H1 (cell line): ENCODE measurements around the gene SF3B6. TPM values are rescaled to one million over a fixed set of nuclear protein-coding genes. Genes with fewer than 3 reads are reported as not detected.
"Not testable (repeated sequence)": the region's sequence is repeated elsewhere in the genome, so short reads cannot be mapped to it uniquely, and the experiment has no call there.

Experiments used
- CTCF ChIA-PET: fragments of 300-600 bp; sonication (Branson Sonifier 250); formaldehyde crosslinking; loops from one replicate; lab custom pipeline; 2021; ENCODE audit not compliant: partially characterized antibody; lab: Charles Lee
- POLR2A ChIA-PET: fragments of 300-600 bp; sonication (Branson Sonifier 250); formaldehyde crosslinking; loops from one replicate; lab custom pipeline; 2021; ENCODE audit warnings: inconsistent platforms; ENCODE audit not compliant: partially characterized antibody; lab: Charles Lee
- DNase-seq, 2 experiments: peaks; one replicate each; pipeline versions ENCODE4 v3.0.0 to v3.0.0-alpha.2; 2010 to 2022; ENCODE audit warnings: low spot score in 2 of 2, low read depth in 1 of 2, mixed read lengths in 1 of 2
- FAIRE-seq: peaks from 2 replicates; lab custom pipeline; 2011; peaks lifted over from hg19 to GRCh38; lab: Jason Lieb, UNC
- H2AFZ ChIP-seq: 2 replicates; pipeline ENCODE4 v1.8.1; 2012; ENCODE audit warnings: low read length, inconsistent platforms
- H2AK5ac ChIP-seq: 2 replicates; pipeline ENCODE4 v1.6.1; 2013; ENCODE audit warnings: low read depth, low read length
- H2BK120ac ChIP-seq: replicated peaks from 2 replicates; pipeline ENCODE3; 2013; ENCODE audit warnings: low read depth, low read length, inconsistent platforms
- H2BK12ac ChIP-seq: 2 replicates; pipeline ENCODE4 v1.6.1; 2013; ENCODE audit warnings: low read depth, low read length
- H2BK15ac ChIP-seq: 2 replicates; pipeline ENCODE4 v1.6.1; 2013; ENCODE audit warnings: low read length
- H2BK20ac ChIP-seq: 2 replicates; pipeline ENCODE4 v1.6.1; 2013; ENCODE audit warnings: low read length
- H2BK5ac ChIP-seq: 2 replicates; pipeline ENCODE4 v1.6.1; 2013; ENCODE audit warnings: low read depth, low read length
- H3K14ac ChIP-seq: 2 replicates; pipeline ENCODE4 v1.6.1; 2013; ENCODE audit warnings: inconsistent platforms; ENCODE audit not compliant: insufficient read length
- H3K18ac ChIP-seq: 2 replicates; pipeline ENCODE4 v1.6.1; 2013; ENCODE audit warnings: low read length; ENCODE audit errors: extremely low read depth
- H3K23ac ChIP-seq: 2 replicates; pipeline ENCODE4 v1.6.1; 2013; ENCODE audit warnings: inconsistent platforms; ENCODE audit not compliant: insufficient read length
- H3K23me2 ChIP-seq: 2 replicates; pipeline ENCODE4 v1.6.1; 2013; ENCODE audit warnings: low read depth, low read length
- H3K27ac ChIP-seq: 2 replicates; pipeline ENCODE4 v1.6.1; 2011; ENCODE audit warnings: low read depth, low read length, inconsistent platforms
- H3K27me3 ChIP-seq, 4 experiments: replicated peaks in 1 of 4; 1 replicate in 1 of 4; 2 replicates in 3 of 4; pipeline versions ENCODE4 v1.6.1 to v1.8.1; 2011 to 2013; ENCODE audit warnings: low read length in 3 of 4, mild to moderate bottlenecking in 3 of 4, inconsistent platforms in 2 of 4, mixed read lengths in 2 of 4, moderate library complexity in 1 of 4; ENCODE audit not compliant: control insufficient read depth in 3 of 4, insufficient read depth in 3 of 4; ENCODE audit errors: extremely low read depth in 1 of 4
- H3K36me3 ChIP-seq, 4 experiments: 2 replicates each; pipeline versions ENCODE4 v1.6.1 to v1.8.1; 2011 to 2013; ENCODE audit warnings: mild to moderate bottlenecking in 4 of 4, low read length in 3 of 4, moderate library complexity in 2 of 4, control low read depth in 1 of 4, inconsistent platforms in 1 of 4; ENCODE audit not compliant: insufficient read depth in 4 of 4, control insufficient read depth in 2 of 4
- H3K4ac ChIP-seq: replicated peaks from 2 replicates; pipeline ENCODE3; 2013; ENCODE audit warnings: low read length, low read depth, mixed read lengths, inconsistent platforms; ENCODE audit not compliant: insufficient read length
- H3K4me1 ChIP-seq, 4 experiments: replicated peaks in 1 of 4; 1 replicate in 1 of 4; 2 replicates in 3 of 4; pipeline versions ENCODE4 v1.6.1 to v1.8.1; 2011 to 2013; ENCODE audit warnings: low read length in 3 of 4, inconsistent platforms in 2 of 4, mixed read lengths in 1 of 4; ENCODE audit not compliant: insufficient read depth in 4 of 4, control insufficient read depth in 3 of 4
- H3K4me2 ChIP-seq, 2 experiments: 2 replicates each; pipeline versions ENCODE4 v1.6.1 to v1.8.1; 2011 to 2013; ENCODE audit warnings: low read depth in 2 of 2, low read length in 2 of 2, control low read depth in 1 of 2, inconsistent platforms in 1 of 2, mild to moderate bottlenecking in 1 of 2; ENCODE audit not compliant: insufficient read depth in 1 of 2
- H3K4me3 ChIP-seq, 4 experiments: fragments of 200-600, 300-600 bp in 1 of 4; sonication (generic), shearing (Covaris generic), sonication (Bioruptor Twin) in 1 of 4; 2 replicates each; pipeline versions ENCODE4 v1.5.1 to v1.8.1; 2011 to 2016; ENCODE audit warnings: low read length in 4 of 4, low read depth in 3 of 4, control low read depth in 2 of 4, inconsistent platforms in 2 of 4, mild to moderate bottlenecking in 2 of 4, mixed read lengths in 1 of 4, moderate library complexity in 1 of 4; ENCODE audit not compliant: insufficient read depth in 2 of 4; ENCODE audit errors: extremely low read depth in 1 of 4
- H3K56ac ChIP-seq: replicated peaks from 2 replicates; pipeline ENCODE3; 2013; ENCODE audit warnings: low read depth, mild to moderate bottlenecking, mixed read lengths, low read length, inconsistent platforms; ENCODE audit not compliant: insufficient read length
- H3K79me1 ChIP-seq: 2 replicates; pipeline ENCODE4 v1.6.1; 2013; ENCODE audit warnings: low read depth, low read length, control low read depth
- H3K79me2 ChIP-seq, 2 experiments: 2 replicates each; pipeline versions ENCODE4 v1.6.1 to v1.8.1; 2012 to 2013; ENCODE audit warnings: low read length in 2 of 2, mild to moderate bottlenecking in 2 of 2, inconsistent platforms in 1 of 2; ENCODE audit not compliant: insufficient read depth in 2 of 2, control insufficient read depth in 1 of 2
- H3K9ac ChIP-seq, 4 experiments: replicated peaks in 1 of 4; 1 replicate in 1 of 4; 2 replicates in 3 of 4; pipeline versions ENCODE4 v1.6.1 to v1.8.1; 2011 to 2013; ENCODE audit warnings: low read depth in 3 of 4, low read length in 3 of 4, control low read depth in 2 of 4, mild to moderate bottlenecking in 2 of 4, moderate library complexity in 2 of 4, inconsistent platforms in 1 of 4; ENCODE audit errors: extremely low read depth in 1 of 4
- H3K9me3 ChIP-seq, 2 experiments: 2 replicates each; pipeline versions ENCODE4 v1.6.1 to v1.8.1; 2012 to 2013; ENCODE audit warnings: mild to moderate bottlenecking in 2 of 2, moderate library complexity in 2 of 2, control low read depth in 1 of 2, inconsistent platforms in 1 of 2, low read depth in 1 of 2, low read length in 1 of 2, mixed read lengths in 1 of 2; ENCODE audit not compliant: insufficient read depth in 2 of 2
- H4K20me1 ChIP-seq, 2 experiments: replicated peaks in 1 of 2; 2 replicates each; pipeline versions ENCODE3 to v1.8.1; 2011 to 2013; ENCODE audit warnings: inconsistent platforms in 2 of 2, low read length in 2 of 2, mild to moderate bottlenecking in 1 of 2; ENCODE audit not compliant: insufficient read depth in 2 of 2, control insufficient read depth in 1 of 2
- H4K5ac ChIP-seq: 2 replicates; pipeline ENCODE4 v1.6.1; 2013; ENCODE audit warnings: low read length, low read depth, mixed read lengths, inconsistent platforms; ENCODE audit not compliant: insufficient read length
- H4K8ac ChIP-seq: 2 replicates; pipeline ENCODE4 v1.8.0; 2013; ENCODE audit warnings: mild to moderate bottlenecking, moderate library complexity, low read length, inconsistent platforms; ENCODE audit not compliant: insufficient read depth; ENCODE audit errors: extremely low read depth
- H4K91ac ChIP-seq: replicated peaks from 2 replicates; pipeline ENCODE3; 2013; ENCODE audit warnings: low read length, mixed read lengths, inconsistent platforms; ENCODE audit not compliant: insufficient read length
- WGBS, 2 experiments: shearing (Covaris generic) in 1 of 2; methylation state at CpG; one replicate each; pipeline versions ENCODE4 v1.1.6 to v1.1.7; 2013 to 2015; ENCODE audit warnings: low lambda C conversion rate in 2 of 2, mixed read lengths in 2 of 2, inconsistent platforms in 1 of 2, low coverage in 1 of 2, missing lambda C conversion rate in 1 of 2; ENCODE audit not compliant: insufficient replicate concordance in 2 of 2, insufficient coverage in 1 of 2, insufficient read length in 1 of 2; ENCODE audit errors: extremely low coverage in 1 of 2, missing lambda C conversion rate in 1 of 2; 5-methylcytosine and 5-hydroxymethylcytosine counted together
- polyA plus RNA-seq, 7 experiments: library from polyadenylated mRNA; depleted of rRNA in 3 of 7; stranded (reverse) in 5 of 7; unstranded in 2 of 7; fragments of >200 nt in 5 of 7; fragments of 200-250 nt in 2 of 7; gene quantifications; 1 replicate in 5 of 7; 2 replicates in 1 of 7; 4 replicates in 1 of 7; pipeline versions ENCODE4 v1.2.1 to v1.2.3, GENCODE V29; 2011 to 2013; ENCODE audit warnings: missing spikeins in 2 of 7, mixed read lengths in 2 of 7
- total RNA-seq: library from RNA; stranded (reverse); fragmentation: NEBNext Ultra II Directional; extraction: Animal tissue kit (Norgen Biotek cat#: 25700); gene quantifications from 2 replicates; pipeline ENCODE4 v1.2.1, GENCODE V29; 2021

SF3B6 gene
- total and polyA plus RNA-seq, 2 of the 8 experiments (the other 6 are each of a cell fraction or from before 2014, with no cell fraction given): 126 to 155 TPM

DNA sequence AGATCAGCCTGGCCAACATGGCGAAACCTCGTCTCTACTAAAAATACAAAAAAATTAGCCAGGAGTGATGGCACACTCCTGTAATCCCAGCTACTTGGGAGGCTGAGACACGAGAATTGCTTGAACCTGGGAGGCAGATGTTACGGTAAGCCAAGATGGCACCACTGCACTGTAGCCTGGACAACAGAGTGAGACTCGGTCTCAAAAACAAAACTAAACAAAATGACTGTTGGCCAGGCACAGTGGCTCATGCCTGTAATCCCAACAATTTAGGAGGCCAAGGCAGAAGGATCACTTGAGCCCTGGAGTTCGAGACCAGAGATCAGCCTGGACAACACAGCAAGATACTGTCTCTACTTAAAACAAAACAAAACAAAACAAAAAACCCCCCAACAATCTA lies 33.0 kb downstream of the SF3B6 start:
- H3K9ac ChIP-seq, DNase-seq, H3K27me3 ChIP-seq, H3K4me1 ChIP-seq, H3K27ac ChIP-seq, H4K91ac ChIP-seq, H4K8ac ChIP-seq, H2BK20ac ChIP-seq, H3K4me3 ChIP-seq, H3K23ac ChIP-seq, H3K23me2 ChIP-seq, H2BK15ac ChIP-seq, H3K56ac ChIP-seq, H3K9me3 ChIP-seq, FAIRE-seq, H2AK5ac ChIP-seq, H4K5ac ChIP-seq, H2BK5ac ChIP-seq, H3K79me1 ChIP-seq, H2BK120ac ChIP-seq, H2BK12ac ChIP-seq, H3K18ac ChIP-seq, POLR2A ChIA-PET, H3K4me2 ChIP-seq, H4K20me1 ChIP-seq, H2AFZ ChIP-seq, H3K4ac ChIP-seq, H3K14ac ChIP-seq: not testable (repeated sequence)
- CTCF ChIA-PET: interaction anchor here (1.8 kb wide), 1 partner anchor 23 kb away, joined by 7 read pairs; no protein-coding TSS in a partner anchor
- 98% methylated on average over 6 of the region's 6 CpGs; no CpG with 5 or more reads in 1 of the 2 experiments for WGBS, 2 experiments
- Histone ChIP-seq H3K79me2 (peaks cover 0 to 44% of the 10 kb centered on the region in 2 experiments; a peak in 3 of 4 replicates), H3K36me3 (peaks cover 8 to 12% (median 11%) of the 10 kb centered on the region in 4 experiments)
